Hematopoietic multipotent progenitor cell (in vitro differentiated cells): ENCODE results near the gene EBF4. TPM values are rescaled to one million over a fixed set of nuclear protein-coding genes. Genes with fewer than 3 reads are reported as not detected.
A peak's percentile ranks its signal among the peaks of the same experiment; 100 is the strongest.

ENCODE experiments used
- DNase-seq, 3 donors: peaks; one replicate each; pipeline ENCODE4 v3.0.0-alpha.2; 2011 to 2015; ENCODE audit warnings: low read depth in 2 of 3, low spot score in 2 of 3
- total RNA-seq: library from RNA; depleted of rRNA; stranded (reverse); fragments of >200 nt; gene quantifications from one replicate; pipeline ENCODE4 v1.2.3, GENCODE V29; 2012

The EBF4 gene
- total RNA-seq, 1 donor = 6.2 TPM

- DNase-seq = peak in 2 of 3 donors; percentile 43 to 63
Observed at GRCh38 chr20:2741463-2741862, 48.9 kb downstream of the EBF4 start.

- DNase-seq = no peak
Observed at GRCh38 chr20:2741881-2742280, 49.3 kb downstream of the EBF4 start.

- DNase-seq = no peak
Observed at GRCh38 chr20:2742431-2742830, 49.9 kb downstream of the EBF4 start.

- peak; percentile 59 to 87 (median 75) for DNase-seq
Observed at GRCh38 chr20:2742934-2743559, 50.5 kb downstream of the EBF4 start.

GRCh38 chr20:2745060-2745910 is 52.7 kb downstream of the EBF4 start:
- DNase-seq = no peak

GRCh38 chr20:2745936-2746635 is 53.5 kb downstream of the EBF4 start:
- no peak for DNase-seq

GRCh38 chr20:2746636-2747265 is 54.2 kb downstream of the EBF4 start:
- DNase-seq = no peak

- DNase-seq = no peak
Observed at GRCh38 chr20:2747676-2748235, 55.2 kb downstream of the EBF4 start.

GRCh38 chr20:2748551-2749342 is 56.2 kb downstream of the EBF4 start:
- DNase-seq = no peak

- DNase-seq = no peak
Observed at GRCh38 chr20:2749343-2749950, 56.9 kb downstream of the EBF4 start.

- no peak for DNase-seq
Observed at GRCh38 chr20:2749951-2750490, 57.4 kb downstream of the EBF4 start.

- DNase-seq = peak in 2 of 3 donors; percentile 34 to 45
Observed at GRCh38 chr20:2750491-2751251, 58.1 kb downstream of the EBF4 start.

- DNase-seq = no peak
Observed at GRCh38 chr20:2751347-2751877, 58.8 kb downstream of the EBF4 start.

GRCh38 chr20:2751878-2752566 is 59.4 kb downstream of the EBF4 start:
- peak in 2 of 3 donors; percentile 25 to 29 for DNase-seq

- peak in 2 of 3 donors; percentile 42 to 59 for DNase-seq
Observed at GRCh38 chr20:2752567-2753460, 60.2 kb downstream of the EBF4 start.

- no peak for DNase-seq
Observed at GRCh38 chr20:2753461-2754040, 61.0 kb downstream of the EBF4 start.
